Measurements from ENCODE around the gene BLOC1S1. TPM values are rescaled to one million over a fixed set of nuclear protein-coding genes. Genes with fewer than 3 reads are reported as not detected.

The BLOC1S1 gene
- total and polyA plus RNA-seq, 9 of the 15 experiments (the other 6 are each of a cell fraction or from before 2014, with no cell fraction given), result 75.2 to 161 (median 98.8) TPM

DNA sequence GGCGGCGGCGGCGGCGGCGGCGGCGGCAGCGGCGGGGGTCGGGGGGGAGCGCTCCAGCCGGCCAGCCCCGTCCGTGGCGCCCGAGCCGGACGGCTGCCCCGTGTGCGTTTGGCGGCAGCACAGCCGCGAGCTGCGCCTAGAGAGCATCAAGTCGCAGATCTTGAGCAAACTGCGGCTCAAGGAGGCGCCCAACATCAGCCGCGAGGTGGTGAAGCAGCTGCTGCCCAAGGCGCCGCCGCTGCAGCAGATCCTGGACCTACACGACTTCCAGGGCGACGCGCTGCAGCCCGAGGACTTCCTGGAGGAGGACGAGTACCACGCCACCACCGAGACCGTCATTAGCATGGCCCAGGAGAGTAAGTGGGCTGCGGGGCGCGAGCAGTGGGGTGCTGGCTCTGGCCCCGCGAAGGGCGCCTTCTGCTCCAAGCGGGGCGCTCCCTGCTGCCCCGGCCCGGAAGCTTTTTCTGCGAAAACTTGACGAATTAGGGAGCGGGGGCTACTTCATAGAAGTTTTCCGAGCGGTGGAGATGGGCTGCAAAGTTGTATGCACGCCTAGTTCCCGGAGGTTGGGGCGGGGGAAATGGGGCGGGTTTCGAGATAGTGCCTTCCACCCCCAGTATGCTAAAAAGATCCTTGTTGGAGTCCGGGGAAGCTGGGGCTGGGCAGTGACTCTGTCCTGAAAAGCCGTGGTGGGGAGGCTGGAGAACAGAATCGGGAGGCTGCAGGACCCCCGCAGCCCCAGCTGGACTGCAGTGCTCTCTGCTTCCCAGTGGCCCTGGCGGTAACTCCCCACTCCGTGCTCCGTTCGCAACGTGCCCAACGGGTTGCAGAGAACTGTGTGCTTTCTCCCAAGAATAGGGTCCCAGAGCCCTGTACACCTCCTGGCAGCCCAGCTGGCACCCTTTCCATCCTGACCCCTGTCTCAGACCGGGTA is 27.8 kb downstream of the BLOC1S1 start (continued):
- TF ChIP-seq, protein P1, sequence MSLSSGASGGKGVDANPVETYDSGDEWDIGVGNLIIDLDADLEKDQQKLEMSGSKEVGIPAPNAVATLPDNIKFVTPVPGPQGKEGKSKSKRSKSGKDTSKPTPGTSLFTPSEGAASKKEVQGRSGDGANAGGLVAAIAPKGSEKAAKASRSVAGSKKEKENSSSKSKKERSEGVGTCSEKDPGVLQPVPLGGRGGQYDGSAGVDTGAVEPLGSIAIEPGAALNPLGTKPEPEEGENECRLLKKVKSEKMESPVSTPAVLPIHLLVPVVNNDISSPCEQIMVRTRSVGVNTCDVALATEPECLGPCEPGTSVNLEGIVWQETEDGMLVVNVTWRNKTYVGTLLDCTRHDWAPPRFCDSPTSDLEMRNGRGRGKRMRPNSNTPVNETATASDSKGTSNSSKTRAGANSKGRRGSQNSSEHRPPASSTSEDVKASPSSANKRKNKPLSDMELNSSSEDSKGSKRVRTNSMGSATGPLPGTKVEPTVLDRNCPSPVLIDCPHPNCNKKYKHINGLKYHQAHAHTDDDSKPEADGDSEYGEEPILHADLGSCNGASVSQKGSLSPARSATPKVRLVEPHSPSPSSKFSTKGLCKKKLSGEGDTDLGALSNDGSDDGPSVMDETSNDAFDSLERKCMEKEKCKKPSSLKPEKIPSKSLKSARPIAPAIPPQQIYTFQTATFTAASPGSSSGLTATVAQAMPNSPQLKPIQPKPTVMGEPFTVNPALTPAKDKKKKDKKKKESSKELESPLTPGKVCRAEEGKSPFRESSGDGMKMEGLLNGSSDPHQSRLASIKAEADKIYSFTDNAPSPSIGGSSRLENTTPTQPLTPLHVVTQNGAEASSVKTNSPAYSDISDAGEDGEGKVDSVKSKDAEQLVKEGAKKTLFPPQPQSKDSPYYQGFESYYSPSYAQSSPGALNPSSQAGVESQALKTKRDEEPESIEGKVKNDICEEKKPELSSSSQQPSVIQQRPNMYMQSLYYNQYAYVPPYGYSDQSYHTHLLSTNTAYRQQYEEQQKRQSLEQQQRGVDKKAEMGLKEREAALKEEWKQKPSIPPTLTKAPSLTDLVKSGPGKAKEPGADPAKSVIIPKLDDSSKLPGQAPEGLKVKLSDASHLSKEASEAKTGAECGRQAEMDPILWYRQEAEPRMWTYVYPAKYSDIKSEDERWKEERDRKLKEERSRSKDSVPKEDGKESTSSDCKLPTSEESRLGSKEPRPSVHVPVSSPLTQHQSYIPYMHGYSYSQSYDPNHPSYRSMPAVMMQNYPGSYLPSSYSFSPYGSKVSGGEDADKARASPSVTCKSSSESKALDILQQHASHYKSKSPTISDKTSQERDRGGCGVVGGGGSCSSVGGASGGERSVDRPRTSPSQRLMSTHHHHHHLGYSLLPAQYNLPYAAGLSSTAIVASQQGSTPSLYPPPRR (CRISPR knock-in tag; IDR thresholded peaks at IDR 0.05; ENCODE audit: borderline replicate concordance), result no peak
- no peak for TF ChIP-seq CEBPB (tag; IDR thresholded peaks at IDR 0.05)
- no peak for TF ChIP-seq ZNF778 (CRISPR knock-in tag; IDR thresholded peaks at IDR 0.05)
- TF ChIP-seq COPS2 (conservative IDR thresholded peaks at IDR 0.05), result no peak
- TF ChIP-seq ZFX (CRISPR knock-in tag; IDR thresholded peaks at IDR 0.05), result no peak
- TF ChIP-seq, protein P2, sequence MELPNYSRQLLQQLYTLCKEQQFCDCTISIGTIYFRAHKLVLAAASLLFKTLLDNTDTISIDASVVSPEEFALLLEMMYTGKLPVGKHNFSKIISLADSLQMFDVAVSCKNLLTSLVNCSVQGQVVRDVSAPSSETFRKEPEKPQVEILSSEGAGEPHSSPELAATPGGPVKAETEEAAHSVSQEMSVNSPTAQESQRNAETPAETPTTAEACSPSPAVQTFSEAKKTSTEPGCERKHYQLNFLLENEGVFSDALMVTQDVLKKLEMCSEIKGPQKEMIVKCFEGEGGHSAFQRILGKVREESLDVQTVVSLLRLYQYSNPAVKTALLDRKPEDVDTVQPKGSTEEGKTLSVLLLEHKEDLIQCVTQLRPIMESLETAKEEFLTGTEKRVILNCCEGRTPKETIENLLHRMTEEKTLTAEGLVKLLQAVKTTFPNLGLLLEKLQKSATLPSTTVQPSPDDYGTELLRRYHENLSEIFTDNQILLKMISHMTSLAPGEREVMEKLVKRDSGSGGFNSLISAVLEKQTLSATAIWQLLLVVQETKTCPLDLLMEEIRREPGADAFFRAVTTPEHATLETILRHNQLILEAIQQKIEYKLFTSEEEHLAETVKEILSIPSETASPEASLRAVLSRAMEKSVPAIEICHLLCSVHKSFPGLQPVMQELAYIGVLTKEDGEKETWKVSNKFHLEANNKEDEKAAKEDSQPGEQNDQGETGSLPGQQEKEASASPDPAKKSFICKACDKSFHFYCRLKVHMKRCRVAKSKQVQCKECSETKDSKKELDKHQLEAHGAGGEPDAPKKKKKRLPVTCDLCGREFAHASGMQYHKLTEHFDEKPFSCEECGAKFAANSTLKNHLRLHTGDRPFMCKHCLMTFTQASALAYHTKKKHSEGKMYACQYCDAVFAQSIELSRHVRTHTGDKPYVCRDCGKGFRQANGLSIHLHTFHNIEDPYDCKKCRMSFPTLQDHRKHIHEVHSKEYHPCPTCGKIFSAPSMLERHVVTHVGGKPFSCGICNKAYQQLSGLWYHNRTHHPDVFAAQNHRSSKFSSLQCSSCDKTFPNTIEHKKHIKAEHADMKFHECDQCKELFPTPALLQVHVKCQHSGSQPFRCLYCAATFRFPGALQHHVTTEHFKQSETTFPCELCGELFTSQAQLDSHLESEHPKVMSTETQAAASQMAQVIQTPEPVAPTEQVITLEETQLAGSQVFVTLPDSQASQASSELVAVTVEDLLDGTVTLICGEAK (IDR thresholded peaks at IDR 0.05), result peak; percentile 51; the same call in 1 of the 2 replicates
- TF ChIP-seq, protein P2 (CRISPR knock-in tag; IDR thresholded peaks at IDR 0.05), result no peak
- TF ChIP-seq, protein P3, sequence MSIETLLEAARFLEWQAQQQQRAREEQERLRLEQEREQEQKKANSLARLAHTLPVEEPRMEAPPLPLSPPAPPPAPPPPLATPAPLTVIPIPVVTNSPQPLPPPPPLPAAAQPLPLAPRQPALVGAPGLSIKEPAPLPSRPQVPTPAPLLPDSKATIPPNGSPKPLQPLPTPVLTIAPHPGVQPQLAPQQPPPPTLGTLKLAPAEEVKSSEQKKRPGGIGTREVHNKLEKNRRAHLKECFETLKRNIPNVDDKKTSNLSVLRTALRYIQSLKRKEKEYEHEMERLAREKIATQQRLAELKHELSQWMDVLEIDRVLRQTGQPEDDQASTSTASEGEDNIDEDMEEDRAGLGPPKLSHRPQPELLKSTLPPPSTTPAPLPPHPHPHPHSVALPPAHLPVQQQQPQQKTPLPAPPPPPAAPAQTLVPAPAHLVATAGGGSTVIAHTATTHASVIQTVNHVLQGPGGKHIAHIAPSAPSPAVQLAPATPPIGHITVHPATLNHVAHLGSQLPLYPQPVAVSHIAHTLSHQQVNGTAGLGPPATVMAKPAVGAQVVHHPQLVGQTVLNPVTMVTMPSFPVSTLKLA (conservative IDR thresholded peaks at IDR 0.05), result no peak; a peak in 1 of 4 replicates
